Measurements from ENCODE around the gene COL4A6.

Gene COL4A6

GRCh38 chrX:108270739-108271396, 167.4 kb downstream of the COL4A6 start:
- DNase-seq (ENCODE audit: low read depth) = no peak

- no peak for DNase-seq (ENCODE audit: low read depth)
These were observed 167.9 kb downstream of the COL4A6 start for GRCh38 chrX:108270280-108270679.

- no peak for DNase-seq (ENCODE audit: low read depth)
These were observed 169.7 kb downstream of the COL4A6 start for GRCh38 chrX:108268434-108269080.

GRCh38 chrX:108267557-108267956, 170.7 kb downstream of the COL4A6 start:
- DNase-seq (ENCODE audit: low read depth) = no peak

GRCh38 chrX:108264376-108264775, 173.8 kb downstream of the COL4A6 start:
- DNase-seq (ENCODE audit: low read depth) = no peak

- DNase-seq (ENCODE audit: low read depth) = peak; percentile 15
These were observed 176.5 kb downstream of the COL4A6 start for GRCh38 chrX:108261549-108262203.

- no peak for DNase-seq (ENCODE audit: low read depth)
These were observed 180.7 kb downstream of the COL4A6 start for GRCh38 chrX:108257556-108257955.

GRCh38 chrX:108254636-108255035, 183.6 kb downstream of the COL4A6 start:
- no peak for DNase-seq (ENCODE audit: low read depth)

- DNase-seq (ENCODE audit: low read depth) = no peak
These were observed 187.3 kb downstream of the COL4A6 start for GRCh38 chrX:108250654-108251579.

GRCh38 chrX:108246304-108246954, 191.8 kb downstream of the COL4A6 start:
- no peak for DNase-seq (ENCODE audit: low read depth)

GRCh38 chrX:108245462-108245861, 192.8 kb downstream of the COL4A6 start:
- no peak for DNase-seq (ENCODE audit: low read depth)

GRCh38 chrX:108235986-108236385, 202.2 kb downstream of the COL4A6 start:
- DNase-seq (ENCODE audit: low read depth) = no peak

- DNase-seq (ENCODE audit: low read depth) = no peak
These were observed 207.6 kb downstream of the COL4A6 start for GRCh38 chrX:108230574-108230973.

- no peak for DNase-seq (ENCODE audit: low read depth)
These were observed 213.2 kb downstream of the COL4A6 start for GRCh38 chrX:108224727-108225621.

- no peak for DNase-seq (ENCODE audit: low read depth)
These were observed 214.0 kb downstream of the COL4A6 start for GRCh38 chrX:108224218-108224617.

GRCh38 chrX:108223585-108223984, 214.6 kb downstream of the COL4A6 start:
- no peak for DNase-seq (ENCODE audit: low read depth)

GRCh38 chrX:108221301-108221864, 216.8 kb downstream of the COL4A6 start:
- DNase-seq (ENCODE audit: low read depth) = no peak

GRCh38 chrX:108219949-108220601, 218.1 kb downstream of the COL4A6 start:
- DNase-seq (ENCODE audit: low read depth) = no peak

GRCh38 chrX:108217876-108218275, 220.3 kb downstream of the COL4A6 start:
- no peak for DNase-seq (ENCODE audit: low read depth)

Measured in HS-5 (cell line).